HepG2 (cell line): ENCODE data around the gene ZNF772. TPM values are rescaled to one million over a fixed set of nuclear protein-coding genes. Genes with fewer than 3 reads are reported as not detected.

Experiments
- ATAC-seq: fragments of 200-7000 bp; cut with Tn5 transposase; 3 replicates; pipeline ENCODE4 v1.9.1; 2020; ENCODE audit warnings: mild to moderate bottlenecking, moderate library complexity
- BruUV-seq: library from RNA; stranded (reverse); fragments of 400-500 nt; replicated peaks from 2 replicates; lab custom pipeline; 2021; lab: Mats Ljungman, UMichigan
- CTCF ChIA-PET: fragments of 300-600 bp; formaldehyde crosslinking; extraction: SDS; loops from one replicate; lab custom pipeline; 2021; ENCODE audit warnings: low total read pairs, inconsistent platforms, low intra/inter-chr PET ratio; lab: Yijun Ruan, JAX
- POLR2A ChIA-PET: fragments of 350-600 bp; sonication (Branson Sonifier 250); formaldehyde crosslinking; loops from one replicate; lab custom pipeline; 2020; ENCODE audit warnings: antibody characterized with exemption, inconsistent platforms; lab: Yijun Ruan, JAX
- DNase-seq: peaks from one replicate; pipeline ENCODE4 v3.0.0-alpha.2; 2015; ENCODE audit warnings: low spot score
- FAIRE-seq: peaks from 3 replicates; lab custom pipeline; 2011; peaks lifted over from hg19 to GRCh38; lab: Jason Lieb, UNC
- H2AFZ ChIP-seq: one replicate; pipeline ENCODE4 v1.6.1; 2011; ENCODE audit warnings: low read length, inconsistent platforms
- H3K27ac ChIP-seq: fragments of 300-600 bp; 3 replicates; pipeline ENCODE4 v1.8.0; 2011; ENCODE audit warnings: mixed run types, mild to moderate bottlenecking, mixed read lengths, low read length, inconsistent platforms; ENCODE audit not compliant: insufficient read depth; ENCODE audit errors: extremely low read length
- H3K27me3 ChIP-seq, 2 experiments: fragments of 200-600 bp in 1 of 2; 2 replicates in 1 of 2; 3 replicates in 1 of 2; pipeline versions ENCODE4 v1.6.0 to v1.8.0; 2011; ENCODE audit warnings: low read length in 2 of 2, mild to moderate bottlenecking in 2 of 2, moderate library complexity in 2 of 2, inconsistent platforms in 1 of 2; ENCODE audit not compliant: insufficient read depth in 2 of 2, control insufficient read depth in 1 of 2
- H3K36me3 ChIP-seq, 2 experiments: fragments of 200-600 bp in 1 of 2; replicated peaks in 1 of 2; 2 replicates in 1 of 2; 3 replicates in 1 of 2; pipeline versions ENCODE4 v1.5.1 to v1.8.0; 2011; ENCODE audit warnings: low read length in 2 of 2, inconsistent platforms in 1 of 2; ENCODE audit not compliant: insufficient read depth in 2 of 2, control insufficient read depth in 1 of 2
- H3K4me1 ChIP-seq: 2 replicates; pipeline ENCODE4 v1.5.1; 2012; ENCODE audit warnings: low read length, inconsistent platforms; ENCODE audit not compliant: insufficient read depth
- H3K4me2 ChIP-seq: 2 replicates; pipeline ENCODE4 v1.6.0; 2011; ENCODE audit warnings: low read depth, low read length, inconsistent platforms
- H3K4me3 ChIP-seq, 3 experiments: fragments of 200-600 bp in 1 of 3; sonication (generic), shearing (Covaris generic) in 1 of 3; replicated peaks in 1 of 3; 2 replicates each; pipeline ENCODE4 v1.5.1; 2011 to 2016; ENCODE audit warnings: low read length in 3 of 3, inconsistent platforms in 2 of 3, low read depth in 2 of 3, mild to moderate bottlenecking in 2 of 3, control low read depth in 1 of 3, mixed read lengths in 1 of 3; ENCODE audit not compliant: insufficient read depth in 1 of 3
- H3K79me2 ChIP-seq: one replicate; pipeline ENCODE4 v1.6.1; 2011; ENCODE audit warnings: low read length, inconsistent platforms; ENCODE audit not compliant: insufficient read depth
- H3K9ac ChIP-seq: 2 replicates; pipeline ENCODE4 v1.6.0; 2011; ENCODE audit warnings: mild to moderate bottlenecking, low read depth, low read length, inconsistent platforms; ENCODE audit not compliant: insufficient read depth
- H3K9me3 ChIP-seq: 2 replicates; pipeline ENCODE4 v1.5.1; 2012; ENCODE audit warnings: mild to moderate bottlenecking, low read length
- H4K20me1 ChIP-seq: 2 replicates; pipeline ENCODE4 v1.6.0; 2011; ENCODE audit warnings: inconsistent platforms, mild to moderate bottlenecking, low read length, moderate library complexity; ENCODE audit not compliant: insufficient read depth
- CEBPB ChIP-seq: IDR thresholded peaks from 2 replicates; pipeline ENCODE4 v1.6.1; 2011; ENCODE audit warnings: low read depth, low read length, improper control_type of control experiment, borderline replicate concordance
- KAT2B ChIP-seq: fragments of 150-350 bp; IDR thresholded peaks from 2 replicates; pipeline ENCODE4 v1.6.1; 2014; ENCODE audit warnings: low read depth, low read length, borderline replicate concordance
- KMT2A ChIP-seq: sonication (generic); formaldehyde crosslinking; IDR thresholded peaks from 2 replicates; pipeline ENCODE4 v1.4.0; 2020; ENCODE audit warnings: missing genetic modification reagents
- MBD4 ChIP-seq: IDR thresholded peaks from 2 replicates; pipeline ENCODE4 v1.6.1; 2012; ENCODE audit warnings: low read length, inconsistent platforms, borderline replicate concordance
- ZFP37 ChIP-seq: sonication (generic); formaldehyde crosslinking; IDR thresholded peaks from 2 replicates; pipeline ENCODE4 v1.4.0; 2020; ENCODE audit warnings: missing genetic modification reagents, borderline replicate concordance
- ZFX ChIP-seq: sonication (generic); formaldehyde crosslinking; IDR thresholded peaks from 2 replicates; pipeline ENCODE4 v1.4.0; 2020; ENCODE audit warnings: mild to moderate bottlenecking, low read depth, missing genetic modification reagents, moderate library complexity
- ZNF296 ChIP-seq: sonication (generic); formaldehyde crosslinking; conservative IDR thresholded peaks from 2 replicates; pipeline ENCODE4 v1.5.0; 2020; ENCODE audit warnings: mild to moderate bottlenecking, missing genetic modification reagents
- ZNF34 ChIP-seq: sonication (generic); formaldehyde crosslinking; IDR thresholded peaks from 2 replicates; pipeline ENCODE4 v1.4.0; 2020; ENCODE audit warnings: mild to moderate bottlenecking, missing genetic modification reagents, borderline replicate concordance
- ZNF619 ChIP-seq: sonication (generic); formaldehyde crosslinking; IDR thresholded peaks from 2 replicates; pipeline ENCODE4 v1.4.0; 2020; ENCODE audit warnings: mild to moderate bottlenecking, missing genetic modification reagents
- ZSCAN31 ChIP-seq: sonication (generic); formaldehyde crosslinking; IDR thresholded peaks from 2 replicates; pipeline ENCODE4 v1.5.0; 2020; ENCODE audit warnings: low read depth, mild to moderate bottlenecking, missing genetic modification reagents
- WGBS: methylation state at CpG from one replicate; pipeline ENCODE4 v1.1.6; 2017; ENCODE audit warnings: low lambda C conversion rate; 5-methylcytosine and 5-hydroxymethylcytosine counted together
- in situ Hi-C: cut with HindIII; loops from 2 replicates; pipeline ENCODE4 v1.10.0; 2017; ENCODE audit warnings: low pct_unique_long_range_greater_than_20kb; ENCODE audit not compliant: extremely low pct_ligation_motif_present
- intact Hi-C: fragments of 100-400 bp; cut with micrococcal nuclease; formaldehyde crosslinking; loops from one replicate; pipeline ENCODE4 v1.10.0; 2022; ENCODE audit not compliant: unreplicated experiment
- polyA plus RNA-seq, 8 experiments: library from polyadenylated mRNA; depleted of rRNA in 3 of 8; stranded (reverse) in 7 of 8; unstranded in 1 of 8; fragments of >200 nt; fragmentation: Illumina TruSeq in 4 of 8; extraction: Trizol in 4 of 8; gene quantifications; 2 replicates each; pipeline versions ENCODE4 v1.2.1 to v1.2.3, GENCODE V29; 2011 to 2016; ENCODE audit warnings: low read depth in 4 of 8, missing spikeins in 1 of 8, mixed read lengths in 1 of 8; ENCODE audit not compliant: insufficient read depth in 1 of 8
- total RNA-seq, 5 experiments: library from RNA; depleted of rRNA; stranded (reverse); fragments of >200 nt; fragmentation: Illumina TruSeq; extraction: Trizol; gene quantifications; 2 replicates each; pipeline ENCODE4 v1.2.3, GENCODE V29; 2016; ENCODE audit warnings: low read depth in 1 of 5
- TF ChIP-seq, protein P1 (sequence below): sonication (generic); formaldehyde crosslinking; conservative IDR thresholded peaks from 2 replicates; pipeline ENCODE4 v1.4.0; 2020; ENCODE audit warnings: mild to moderate bottlenecking, missing genetic modification reagents, moderate library complexity

The ZNF772 gene
- total and polyA plus RNA-seq, 2 of the 13 experiments (the other 11 are each of a cell fraction or from before 2014, with no cell fraction given) = 3.1 to 17.2 TPM

DNA sequence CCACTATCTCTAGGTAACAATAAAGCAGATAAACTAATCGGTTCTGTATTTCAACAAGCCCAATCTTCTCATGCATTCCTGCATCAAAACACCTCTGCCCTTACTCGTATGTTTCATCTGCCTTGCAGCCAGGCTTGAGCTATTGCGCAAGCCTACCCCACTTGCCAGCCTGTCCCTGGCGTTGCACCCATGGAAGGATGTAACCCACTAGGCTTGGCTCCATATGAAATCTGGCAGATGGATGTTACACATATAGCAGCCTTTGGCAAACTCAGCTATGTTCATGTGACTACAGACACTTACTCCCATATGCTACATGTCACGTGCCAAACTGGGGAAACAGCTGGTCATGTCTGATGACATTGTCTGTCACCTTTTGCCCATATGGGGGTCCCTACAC lies 37.9 kb upstream of the ZNF772 start:
- Histone ChIP-seq H3K36me3 (no peaks in the 10 kb centered on the region), H3K4me2 (no peak overlapping the region), H3K9me3 (peaks cover 41% of the 10 kb centered on the region), H3K4me1 (no peaks in the 10 kb centered on the region), H2AFZ (no peak overlapping the region), H3K27me3 (no peaks in the 10 kb centered on the region), H3K9ac (no peak overlapping the region), H3K79me2 (no peaks in the 10 kb centered on the region), H3K4me3 (no peak overlapping the region), H3K27ac (no peak overlapping the region)
- ATAC-seq = no peak
- no peak for FAIRE-seq
- 67% methylated on average over 5 of the region's 5 CpGs for WGBS
- CTCF ChIA-PET = no interaction called here
- POLR2A ChIA-PET = no interaction called here
- in situ Hi-C loops = no loop called here
- DNase-seq = no peak
- TF ChIP-seq CEBPB (peak; percentile 83), ZNF34 (CRISPR knock-in tag) (no peak), ZSCAN31 (CRISPR knock-in tag) (no peak)
- TF ChIP-seq, all 625 proteins: peak for 1
- H4K20me1 ChIP-seq = no peaks in the 10 kb centered on the region
- intact Hi-C loops = no loop called here
- no TSS peak for BruUV-seq

DNA sequence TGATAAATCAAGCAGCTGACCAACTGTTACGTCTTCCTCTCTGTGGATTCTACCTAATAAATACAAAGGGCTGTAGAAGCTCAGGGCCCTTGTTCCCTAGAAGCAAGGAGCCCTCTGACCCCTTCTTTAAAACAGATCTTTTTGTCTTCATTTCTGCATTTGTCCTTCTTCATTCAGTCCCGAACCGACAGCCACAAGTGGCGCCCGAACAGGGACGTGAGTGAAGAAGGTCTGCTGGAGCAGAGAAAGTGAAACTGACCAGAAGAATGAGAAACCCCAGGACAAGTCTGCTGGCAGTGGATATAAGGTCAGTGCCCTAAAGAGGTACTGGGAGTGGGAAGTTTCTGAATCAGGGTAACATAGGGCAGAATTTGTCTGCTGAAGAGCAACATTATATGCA lies 35.5 kb upstream of the ZNF772 start:
- Histone ChIP-seq H3K27ac (no peak overlapping the region), H3K27me3 (no peaks in the 10 kb centered on the region), H3K9me3 (peaks cover 41% of the 10 kb centered on the region), H3K4me2 (no peak overlapping the region), H3K4me1 (no peaks in the 10 kb centered on the region), H3K79me2 (no peaks in the 10 kb centered on the region), H2AFZ (no peak overlapping the region), H4K20me1 (no peaks in the 10 kb centered on the region), H3K36me3 (no peaks in the 10 kb centered on the region), H3K9ac (no peak overlapping the region), H3K4me3 (no peak overlapping the region)
- TF ChIP-seq KMT2A (CRISPR knock-in tag) (no peak), ZFP37 (CRISPR knock-in tag) (no peak), ZNF296 (no peak), MBD4 (no peak), ZFX (CRISPR knock-in tag) (no peak), KAT2B (no peak), ZNF619 (CRISPR knock-in tag) (no peak)
- TF ChIP-seq, protein P1, sequence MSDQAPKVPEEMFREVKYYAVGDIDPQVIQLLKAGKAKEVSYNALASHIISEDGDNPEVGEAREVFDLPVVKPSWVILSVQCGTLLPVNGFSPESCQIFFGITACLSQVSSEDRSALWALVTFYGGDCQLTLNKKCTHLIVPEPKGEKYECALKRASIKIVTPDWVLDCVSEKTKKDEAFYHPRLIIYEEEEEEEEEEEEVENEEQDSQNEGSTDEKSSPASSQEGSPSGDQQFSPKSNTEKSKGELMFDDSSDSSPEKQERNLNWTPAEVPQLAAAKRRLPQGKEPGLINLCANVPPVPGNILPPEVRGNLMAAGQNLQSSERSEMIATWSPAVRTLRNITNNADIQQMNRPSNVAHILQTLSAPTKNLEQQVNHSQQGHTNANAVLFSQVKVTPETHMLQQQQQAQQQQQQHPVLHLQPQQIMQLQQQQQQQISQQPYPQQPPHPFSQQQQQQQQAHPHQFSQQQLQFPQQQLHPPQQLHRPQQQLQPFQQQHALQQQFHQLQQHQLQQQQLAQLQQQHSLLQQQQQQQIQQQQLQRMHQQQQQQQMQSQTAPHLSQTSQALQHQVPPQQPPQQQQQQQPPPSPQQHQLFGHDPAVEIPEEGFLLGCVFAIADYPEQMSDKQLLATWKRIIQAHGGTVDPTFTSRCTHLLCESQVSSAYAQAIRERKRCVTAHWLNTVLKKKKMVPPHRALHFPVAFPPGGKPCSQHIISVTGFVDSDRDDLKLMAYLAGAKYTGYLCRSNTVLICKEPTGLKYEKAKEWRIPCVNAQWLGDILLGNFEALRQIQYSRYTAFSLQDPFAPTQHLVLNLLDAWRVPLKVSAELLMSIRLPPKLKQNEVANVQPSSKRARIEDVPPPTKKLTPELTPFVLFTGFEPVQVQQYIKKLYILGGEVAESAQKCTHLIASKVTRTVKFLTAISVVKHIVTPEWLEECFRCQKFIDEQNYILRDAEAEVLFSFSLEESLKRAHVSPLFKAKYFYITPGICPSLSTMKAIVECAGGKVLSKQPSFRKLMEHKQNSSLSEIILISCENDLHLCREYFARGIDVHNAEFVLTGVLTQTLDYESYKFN = no peak
- in situ Hi-C loops (no loop called here), intact Hi-C loops (no loop called here)
- ChIA-PET CTCF (no interaction called here), POLR2A (no interaction called here)
- WGBS = 98% methylated on average over 6 of the region's 6 CpGs
- DNase-seq (no peak), FAIRE-seq (no peak), ATAC-seq (no peak)
- BruUV-seq = no TSS peak
